ENCODE measurements around the gene UACA. TPM values are rescaled to one million over a fixed set of nuclear protein-coding genes. Genes with fewer than 3 reads are reported as not detected.

The UACA gene
- total RNA-seq: 192 and 238 TPM in 2 replicates

GRCh38 chr15:70763120-70763949, at the start of gene UACA:
Gene UACA (minus strand): TSS chr15:70763558. CDS start chr15:70763407, 151 bp downstream.

Other genes starting within 250 kb of the UACA start
- gene LARP6, start 90.6 kb upstream of the UACA start, total RNA-seq: 77.5 and 104 TPM in 2 replicates
- gene THAP10, start 128.9 kb upstream of the UACA start, total RNA-seq: 0.89 and 2.4 TPM in 2 replicates
- gene LRRC49, start 129.3 kb upstream of the UACA start, total RNA-seq: 19.0 and 28.2 TPM in 2 replicates

Measured in smooth muscle cell of the umbilical artery (primary cell).